ENCODE measurements around the gene UBE2F.
"Not testable (repeated sequence)": the region's sequence is repeated elsewhere in the genome, so short reads cannot be mapped to it uniquely, and the experiment has no call there.

The UBE2F gene

GRCh38 chr2:238057696-238058575 is 91.1 kb downstream of the UBE2F start:
- DNase-seq: not testable (repeated sequence)

GRCh38 chr2:238059505-238059904 is 92.7 kb downstream of the UBE2F start:
- no peak for DNase-seq

- DNase-seq: no peak
Measured at GRCh38 chr2:238060096-238060541, 93.3 kb downstream of the UBE2F start.

DNA sequence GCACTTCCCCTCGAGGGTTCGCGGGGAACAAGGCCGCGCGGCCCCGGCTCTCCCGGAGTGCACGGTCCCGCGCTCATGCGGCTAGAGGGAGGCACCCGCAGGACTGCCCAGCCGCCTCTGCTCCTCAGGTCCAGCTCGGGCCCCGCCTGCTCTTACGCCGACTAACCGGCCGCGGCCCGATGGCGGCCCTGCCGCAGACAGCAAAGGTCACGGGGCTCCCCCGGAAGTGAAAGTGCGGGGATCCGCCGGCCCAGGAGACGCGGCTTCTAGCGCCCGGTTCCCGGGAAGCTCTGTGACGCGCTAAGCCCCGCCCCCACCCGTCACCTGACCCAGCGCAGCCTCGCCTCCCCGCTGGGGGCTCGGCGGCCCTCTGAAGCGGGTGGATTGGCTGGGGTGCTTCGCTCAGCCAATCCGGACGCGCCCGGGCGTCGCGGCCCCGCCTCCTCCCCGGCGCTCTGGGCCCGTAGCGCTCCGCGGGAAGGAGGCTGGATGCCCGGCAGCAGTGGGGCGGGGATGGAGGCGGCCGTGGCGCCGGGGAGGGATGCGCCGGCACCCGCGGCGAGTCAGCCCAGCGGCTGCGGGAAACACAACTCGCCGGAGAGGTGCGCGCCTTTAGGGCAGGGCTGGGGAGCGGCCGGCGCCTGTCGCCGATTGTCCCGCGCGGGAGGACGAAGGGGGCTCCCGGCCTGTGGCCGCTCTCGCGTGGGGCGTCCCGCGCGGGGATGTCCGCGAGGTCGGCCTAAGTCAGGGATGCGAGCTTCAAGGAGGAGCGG is 93.9 kb downstream of the UBE2F start, which contains the start of gene SCLY:
Gene SCLY (plus strand): TSS at position 460 of the 773 bp plus-strand sequence. CDS start 54 bp downstream, at position 514.
- DNase-seq: peak; percentile 99

DNA sequence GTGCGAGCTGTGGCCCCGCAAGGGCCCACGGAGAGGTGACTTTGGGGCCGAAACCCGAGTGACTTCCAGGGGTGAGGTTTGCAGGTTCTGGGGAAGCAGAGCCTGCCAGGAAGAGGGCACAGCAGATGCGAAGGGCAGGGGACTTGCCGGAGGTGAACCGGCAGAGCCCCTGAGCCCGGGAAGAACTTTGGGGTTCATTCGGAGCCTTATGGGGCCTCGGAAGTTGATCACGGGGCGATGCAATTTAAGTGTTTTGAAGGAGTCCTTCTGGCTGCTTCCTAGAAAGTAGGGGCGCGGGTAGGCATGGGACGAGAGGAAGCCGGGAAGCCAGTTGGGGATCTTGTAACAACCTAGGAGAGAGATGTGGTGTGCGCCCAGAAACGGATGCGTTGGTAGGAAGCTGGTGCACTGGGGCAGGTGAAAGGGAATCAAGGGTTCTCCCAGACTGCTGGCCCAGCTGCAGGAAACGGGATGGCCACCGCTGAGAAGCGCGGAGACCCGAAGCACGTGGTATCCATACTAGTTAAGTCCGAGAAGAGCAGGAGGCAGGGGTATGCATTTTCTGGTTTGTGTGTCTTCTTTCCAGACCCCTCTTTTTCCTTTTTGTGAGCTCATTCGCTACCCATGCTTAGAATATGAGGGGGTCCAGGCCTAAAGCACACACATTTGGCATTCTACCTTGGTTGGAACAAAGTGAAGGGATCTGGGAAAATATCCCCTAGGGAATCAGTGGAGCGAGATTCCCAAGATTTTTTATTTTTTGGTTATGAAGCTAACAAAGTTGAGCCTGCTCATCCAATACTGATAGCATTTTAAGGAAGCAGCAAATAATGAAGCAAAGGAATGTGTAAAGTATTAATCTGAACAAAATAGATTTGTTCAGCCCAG is 94.7 kb downstream of the UBE2F start:
- peak; percentile 50 for DNase-seq

- no peak for DNase-seq
Measured at GRCh38 chr2:238063414-238064189, 96.8 kb downstream of the UBE2F start.

GRCh38 chr2:238064376-238064775 is 97.6 kb downstream of the UBE2F start:
- no peak for DNase-seq

DNA sequence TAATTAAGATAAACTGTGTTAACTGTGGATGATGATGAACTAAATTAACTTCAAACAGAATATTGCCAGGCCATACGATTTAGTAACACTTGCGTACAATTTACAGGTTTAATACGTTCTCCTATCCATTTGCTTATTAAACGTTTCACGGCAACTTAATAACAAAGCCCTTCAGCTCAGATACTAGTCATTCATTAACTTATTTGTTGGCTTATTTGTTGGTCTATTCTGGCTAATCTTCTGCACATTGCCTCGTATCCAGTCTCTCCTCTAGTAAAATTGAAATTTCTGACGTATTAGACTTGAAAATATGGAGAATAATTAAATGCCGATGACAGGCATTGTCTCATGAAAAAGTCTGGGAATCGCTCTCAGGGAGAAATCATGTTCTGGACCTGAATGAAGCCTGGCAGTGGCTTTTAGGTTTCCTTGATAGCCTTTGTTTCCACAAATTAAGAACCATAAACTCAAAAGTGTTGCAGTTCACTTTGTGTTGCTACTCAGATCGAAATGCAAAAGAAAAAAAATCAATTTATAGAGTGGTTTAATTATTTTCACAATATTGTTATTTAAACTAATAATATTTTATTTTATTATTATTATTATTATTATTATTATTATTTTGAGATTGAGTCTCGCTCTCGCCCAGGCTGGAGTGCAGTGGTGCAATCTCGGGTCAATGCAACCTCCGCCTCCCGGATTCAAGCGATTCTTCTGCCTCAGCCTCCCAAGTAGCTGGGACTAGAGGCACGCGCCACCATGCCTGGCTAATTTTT is 98.4 kb downstream of the UBE2F start:
- DNase-seq: no peak

DNA sequence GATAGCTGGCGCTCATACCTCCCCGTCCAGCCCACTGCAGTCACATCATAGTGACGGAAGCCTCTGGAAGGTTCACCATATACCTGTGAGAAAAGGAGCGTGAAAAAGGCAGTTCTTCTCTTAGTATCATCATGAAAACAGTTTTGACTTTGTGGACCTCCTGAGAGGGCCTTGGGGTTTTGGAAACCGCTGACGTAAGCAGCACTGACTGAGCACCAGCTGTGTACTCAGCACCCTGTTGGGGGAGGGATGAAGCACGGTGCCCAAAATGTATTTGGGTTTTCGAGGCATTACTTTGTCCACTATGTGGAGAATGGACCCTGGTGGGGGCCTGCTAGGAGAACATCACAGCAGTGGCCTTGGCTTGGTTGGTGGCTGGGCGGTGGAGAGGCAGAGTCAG is 99.4 kb downstream of the UBE2F start:
- no peak for DNase-seq

DNA sequence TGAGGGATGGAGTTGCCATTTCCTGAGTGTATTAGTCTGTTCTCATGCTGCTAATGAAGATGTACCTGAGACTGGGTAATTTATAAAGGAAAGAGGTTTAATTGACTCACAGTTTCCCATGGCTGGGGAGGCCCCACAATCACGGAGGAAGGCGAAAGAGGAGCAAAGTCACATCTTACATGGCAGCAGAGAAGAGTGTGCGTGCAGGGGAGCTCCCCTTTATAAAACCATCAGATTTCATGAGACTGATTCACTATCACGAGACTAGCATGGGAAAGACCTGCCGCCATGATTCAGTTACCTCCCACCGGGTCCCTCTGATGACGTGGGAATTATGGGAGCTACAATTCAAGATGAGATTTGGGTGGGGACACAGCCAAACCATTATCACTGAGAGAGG is 99.9 kb downstream of the UBE2F start:
- not testable (repeated sequence) for DNase-seq

DNA sequence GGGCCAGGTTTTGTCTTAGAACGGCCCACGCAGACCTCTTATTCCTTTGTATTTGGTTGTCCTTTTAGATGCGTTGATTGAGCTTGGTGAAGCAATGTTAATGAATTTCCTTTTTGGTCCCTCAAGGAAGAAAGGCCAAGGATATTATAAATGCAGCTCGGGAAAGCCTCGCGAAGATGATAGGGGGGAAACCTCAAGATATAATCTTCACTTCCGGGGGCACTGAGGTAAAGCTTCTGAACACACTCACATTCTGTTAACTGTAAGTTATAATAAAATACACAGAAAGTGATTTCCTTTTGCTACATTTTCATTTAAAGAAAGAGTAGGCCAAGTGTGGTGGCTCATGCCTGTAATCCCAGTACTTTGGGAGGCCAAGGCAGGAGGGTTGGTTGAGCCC is 101.1 kb downstream of the UBE2F start:
- DNase-seq: no peak

- peak; percentile 19 for DNase-seq
Measured at GRCh38 chr2:238069021-238069709, 102.4 kb downstream of the UBE2F start.

DNA sequence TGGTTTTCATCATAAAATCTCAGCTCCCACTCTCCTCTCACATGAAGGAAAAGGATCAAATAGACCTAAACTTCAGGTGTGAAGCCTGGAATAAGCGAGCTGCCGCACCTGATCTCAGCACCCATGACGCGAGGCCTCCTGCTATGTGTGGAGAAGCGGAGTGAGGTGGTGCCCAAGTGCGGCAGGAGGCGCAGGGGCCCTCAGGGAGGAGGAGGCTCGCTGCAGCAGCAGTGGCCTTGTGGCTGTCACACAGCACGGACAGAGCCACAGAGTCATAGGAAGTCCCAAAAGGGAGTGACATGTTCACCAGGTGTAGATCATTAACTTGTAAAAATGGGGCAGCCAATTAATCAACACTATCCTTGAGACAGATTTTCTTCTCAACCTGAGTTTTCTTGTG is 103.1 kb downstream of the UBE2F start:
- DNase-seq: no peak

- no peak for DNase-seq
Measured at GRCh38 chr2:238075397-238075796, 108.6 kb downstream of the UBE2F start.

DNA sequence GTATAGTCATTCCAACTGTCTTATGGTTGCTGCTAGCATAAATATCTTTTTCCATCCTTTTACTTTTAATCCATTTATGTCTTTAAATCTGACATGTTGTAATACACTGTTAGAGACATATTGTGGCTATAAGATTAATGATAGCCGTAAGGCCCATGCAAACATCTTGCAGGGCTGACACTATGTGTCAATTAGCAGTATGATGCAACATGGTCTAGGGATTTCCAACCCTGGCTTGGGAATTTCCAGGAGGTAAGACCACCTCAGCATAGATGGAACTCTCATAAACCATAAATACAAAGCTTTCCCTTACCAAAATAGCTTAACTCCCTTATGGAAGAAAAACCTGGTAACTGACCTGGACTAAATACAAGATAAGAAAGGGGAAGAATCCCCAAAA is 110.5 kb downstream of the UBE2F start:
- no peak for DNase-seq

DNA sequence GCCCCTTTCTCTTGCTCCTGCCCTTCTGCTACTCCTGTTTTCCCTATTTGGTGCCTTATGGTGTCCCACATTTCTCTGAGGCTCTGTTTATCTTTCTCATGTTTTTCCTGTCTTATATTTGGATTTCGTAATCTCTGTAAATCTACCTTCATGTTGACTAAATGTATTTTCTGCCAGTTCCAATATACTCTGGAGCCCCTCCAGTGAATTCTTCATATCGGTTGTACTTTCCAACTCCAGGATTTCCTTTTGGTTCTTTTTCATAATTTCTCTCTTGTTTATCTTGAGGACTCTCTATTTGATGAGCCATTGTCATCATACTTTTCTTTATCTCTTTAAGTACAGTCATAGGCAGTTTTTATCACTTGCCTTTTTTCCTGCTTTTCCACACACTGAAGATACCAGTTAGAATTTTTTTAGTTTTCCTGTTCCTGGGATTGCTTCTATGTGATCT is 113.1 kb downstream of the UBE2F start:
- no peak for DNase-seq

DNA sequence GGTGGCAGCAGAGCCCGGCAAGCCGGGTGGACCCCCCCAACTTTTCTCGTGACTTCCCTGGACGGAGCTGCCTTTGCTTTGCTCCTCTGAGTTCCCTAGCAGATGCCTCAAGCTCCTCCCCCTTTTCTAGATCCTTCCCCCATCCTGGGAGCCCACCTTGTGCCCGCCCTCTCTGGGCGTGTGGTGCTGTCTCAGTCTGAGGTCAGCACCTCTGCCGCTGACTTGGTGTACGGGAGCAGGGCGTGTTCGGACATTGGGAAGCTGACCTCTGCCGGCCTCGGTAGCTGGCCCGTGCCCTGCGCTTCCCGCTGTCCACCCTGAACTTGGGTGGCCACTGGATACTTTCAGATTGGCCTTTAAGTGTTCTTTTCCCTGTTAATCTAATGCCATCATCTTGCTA is 113.7 kb downstream of the UBE2F start:
- no peak for DNase-seq

DNA sequence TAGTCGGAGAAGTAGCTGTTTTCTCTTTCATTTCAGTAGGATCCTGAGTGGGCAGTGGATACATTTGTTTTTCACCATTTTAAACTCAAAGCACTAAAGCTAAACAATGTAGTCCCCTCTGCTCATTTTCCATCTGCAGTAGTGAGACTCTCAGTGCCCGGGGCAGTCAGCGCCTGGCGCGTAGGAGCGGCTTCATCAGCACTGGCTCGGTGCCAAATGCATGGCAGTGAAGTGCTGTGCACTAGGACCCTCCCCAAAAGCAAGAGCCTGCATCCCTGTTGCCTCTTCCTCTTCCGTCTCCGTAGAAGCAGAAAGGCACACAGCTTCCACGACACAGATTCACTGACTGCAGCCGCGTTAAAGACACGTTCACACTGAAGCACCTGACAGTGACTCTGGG is 114.3 kb downstream of the UBE2F start:
- DNase-seq: no peak

DNA sequence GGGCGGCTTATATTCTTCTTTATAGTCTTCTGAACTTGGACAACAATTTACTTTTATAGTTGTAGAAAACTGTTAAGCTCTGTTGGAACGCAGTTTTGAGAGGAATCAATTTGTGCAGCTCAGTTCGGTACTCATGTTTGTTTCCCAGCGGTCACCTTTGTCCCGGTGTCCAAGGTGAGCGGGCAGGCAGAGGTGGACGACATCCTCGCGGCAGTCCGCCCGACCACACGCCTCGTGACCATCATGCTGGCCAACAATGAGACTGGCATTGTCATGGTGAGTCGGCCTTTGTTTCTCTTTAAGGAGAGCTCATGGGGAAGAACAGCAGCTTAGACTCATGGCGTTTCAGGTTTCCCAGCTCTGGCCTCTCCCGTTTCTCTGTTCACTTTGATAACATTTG is 114.7 kb downstream of the UBE2F start:
- DNase-seq: no peak

- DNase-seq: no peak
Measured at GRCh38 chr2:238082151-238082550, 115.3 kb downstream of the UBE2F start.
